TTC549 (cell line): ENCODE data around the gene PCNX2.

Experiments
- FAIRE-seq: peaks from 2 replicates; lab custom pipeline; 2012; peaks lifted over from hg19 to GRCh38; lab: Jason Lieb, UNC

Gene PCNX2

GRCh38 chr1:233295237-233295974 is at the start of gene PCNX2:
Gene PCNX2 (minus strand): TSS chr1:233295725. CDS start chr1:233295478, 247 bp downstream.
- FAIRE-seq, result no peak

GRCh38 chr1:233343262-233343661 is 47.7 kb upstream of the PCNX2 start:
- no peak for FAIRE-seq

GRCh38 chr1:233342086-233342485 is 46.6 kb upstream of the PCNX2 start:
- FAIRE-seq, result no peak

GRCh38 chr1:233340966-233341516 is 45.5 kb upstream of the PCNX2 start:
- FAIRE-seq, result no peak

GRCh38 chr1:233340031-233340555 is 44.6 kb upstream of the PCNX2 start:
- no peak for FAIRE-seq

GRCh38 chr1:233338102-233338501 is 42.6 kb upstream of the PCNX2 start:
- FAIRE-seq, result no peak

- no peak for FAIRE-seq
These were observed 42.0 kb upstream of the PCNX2 start for GRCh38 chr1:233337505-233337904.

GRCh38 chr1:233336554-233337456 is 41.3 kb upstream of the PCNX2 start:
- FAIRE-seq, result peak; percentile 46

- no peak for FAIRE-seq
These were observed 38.6 kb upstream of the PCNX2 start for GRCh38 chr1:233334092-233334491.

GRCh38 chr1:233333086-233333485 is 37.6 kb upstream of the PCNX2 start:
- no peak for FAIRE-seq

GRCh38 chr1:233331676-233332519 is 36.4 kb upstream of the PCNX2 start:
- no peak for FAIRE-seq

GRCh38 chr1:233328142-233328921 is 32.8 kb upstream of the PCNX2 start:
- no peak for FAIRE-seq

GRCh38 chr1:233327651-233328141 is 32.2 kb upstream of the PCNX2 start, which contains the start of gene MAP3K21:
Gene MAP3K21 (plus strand): TSS chr1:233327724. CDS start chr1:233328029, 305 bp downstream.
- FAIRE-seq, result no peak

- FAIRE-seq, result no peak
These were observed 31.5 kb upstream of the PCNX2 start for GRCh38 chr1:233326811-233327650.

- peak; percentile 17 for FAIRE-seq
These were observed 30.8 kb upstream of the PCNX2 start for GRCh38 chr1:233326319-233326718.

- FAIRE-seq, result no peak
These were observed 28.2 kb upstream of the PCNX2 start for GRCh38 chr1:233323718-233324117.

- no peak for FAIRE-seq
These were observed 24.5 kb upstream of the PCNX2 start for GRCh38 chr1:233320023-233320422.

- no peak for FAIRE-seq
These were observed 23.7 kb upstream of the PCNX2 start for GRCh38 chr1:233319272-233319671.

GRCh38 chr1:233316473-233316872 is 20.9 kb upstream of the PCNX2 start:
- FAIRE-seq, result no peak
